ENCODE measurements around the gene HEXA.

Gene HEXA

DNA sequence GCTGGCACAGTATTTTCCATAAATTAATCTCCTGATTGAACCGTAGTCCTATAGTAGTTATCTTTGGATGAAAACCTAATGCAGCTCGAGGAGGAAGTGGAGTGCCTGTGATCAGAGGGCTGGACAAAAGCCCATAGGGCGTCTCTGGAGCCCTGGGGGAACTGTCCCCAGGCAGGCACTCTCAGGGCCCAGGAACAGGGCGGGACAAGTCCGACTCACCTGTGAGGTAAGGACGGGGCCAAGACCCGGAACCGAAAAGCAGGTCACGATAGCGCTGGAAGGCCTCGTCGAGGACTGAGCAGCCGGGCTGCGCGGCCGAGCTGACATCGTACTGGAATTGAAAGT lies 341 bp downstream of the HEXA start:
- ChIA-PET POLR2A (interaction anchor here (0.6 to 1.4 kb wide), 9 partner anchors 8 to 63 kb away, joined by 3 to 6 read pairs (median 4); partner anchors contain the start of gene CELF6), CTCF (interaction anchor here (0.6 to 1.3 kb wide), 3 partner anchors 9 to 14 kb away, joined by 3 to 4 read pairs (median 3); no protein-coding TSS in a partner anchor)
- H3K36me3 ChIP-seq (ENCODE audit: control insufficient read depth in 2 of 2, insufficient read depth in 1 of 2, low read length in 2 of 2) = peaks cover 2 to 12% of the 10 kb centered on the region in 2 experiments
- H3K9me3 ChIP-seq (ENCODE audit: control insufficient read depth, insufficient read depth, low read depth, low read length) = no peaks in the 10 kb centered on the region
- H3K27ac ChIP-seq (ENCODE audit: extremely low read depth, low read depth, low read length) = peak overlapping the region; percentile 26; the same call in 1 of the 2 replicates
- peak; percentile 67; the same call in 1 of the 2 replicates for TF ChIP-seq ZNF169 (tag by site-specific recombination; IDR thresholded peaks at IDR 0.05)
- TF ChIP-seq, protein P1, sequence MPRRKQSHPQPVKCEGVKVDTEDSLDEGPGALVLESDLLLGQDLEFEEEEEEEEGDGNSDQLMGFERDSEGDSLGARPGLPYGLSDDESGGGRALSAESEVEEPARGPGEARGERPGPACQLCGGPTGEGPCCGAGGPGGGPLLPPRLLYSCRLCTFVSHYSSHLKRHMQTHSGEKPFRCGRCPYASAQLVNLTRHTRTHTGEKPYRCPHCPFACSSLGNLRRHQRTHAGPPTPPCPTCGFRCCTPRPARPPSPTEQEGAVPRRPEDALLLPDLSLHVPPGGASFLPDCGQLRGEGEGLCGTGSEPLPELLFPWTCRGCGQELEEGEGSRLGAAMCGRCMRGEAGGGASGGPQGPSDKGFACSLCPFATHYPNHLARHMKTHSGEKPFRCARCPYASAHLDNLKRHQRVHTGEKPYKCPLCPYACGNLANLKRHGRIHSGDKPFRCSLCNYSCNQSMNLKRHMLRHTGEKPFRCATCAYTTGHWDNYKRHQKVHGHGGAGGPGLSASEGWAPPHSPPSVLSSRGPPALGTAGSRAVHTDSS (tag by site-specific recombination; IDR thresholded peaks at IDR 0.05) = no peak
- peak overlapping the region; percentile 64 for H3K4me3 ChIP-seq (ENCODE audit: low read depth, low read length)
- H3K4me1 ChIP-seq (ENCODE audit: control insufficient read depth, insufficient read depth, low read length) = peaks cover 6% of the 10 kb centered on the region; the same call in 1 of the 2 replicates

DNA sequence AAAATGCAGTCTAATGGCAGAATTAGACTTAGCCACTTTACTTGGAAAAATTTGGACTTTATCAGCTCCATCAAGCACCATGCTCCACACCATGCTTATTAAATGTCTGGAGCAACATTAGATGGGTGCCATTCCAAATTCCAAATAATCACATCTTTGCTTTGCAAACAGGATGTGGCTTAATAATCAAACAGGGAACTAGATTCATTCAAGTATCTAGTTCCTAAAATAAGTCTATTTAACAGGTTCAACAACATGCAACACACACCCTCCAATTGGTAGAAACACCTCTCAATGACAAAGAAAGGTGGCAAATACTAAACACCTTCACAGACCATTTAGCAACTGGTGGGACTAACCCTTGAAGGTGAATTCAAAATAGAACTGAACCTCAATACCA lies 3.5 kb downstream of the HEXA start:
- peaks cover 12 to 38% of the 10 kb centered on the region in 2 experiments for H3K36me3 ChIP-seq (ENCODE audit: control insufficient read depth in 2 of 2, insufficient read depth in 1 of 2, low read length in 2 of 2)
- ChIA-PET CTCF (interaction anchor here (0.6 kb wide), 1 partner anchor 17 kb away, joined by 4 read pairs; no protein-coding TSS in a partner anchor), POLR2A (no interaction called here)
- H3K27ac ChIP-seq (ENCODE audit: extremely low read depth, low read depth, low read length) = no peak overlapping the region
- H3K9me3 ChIP-seq (ENCODE audit: control insufficient read depth, insufficient read depth, low read depth, low read length) = no peaks in the 10 kb centered on the region
- H3K4me1 ChIP-seq (ENCODE audit: control insufficient read depth, insufficient read depth, low read length) = peaks cover 6% of the 10 kb centered on the region; the same call in 1 of the 2 replicates
- TF ChIP-seq ZNF114 (tag by site-specific recombination; IDR thresholded peaks at IDR 0.05) (no peak), WT1 (tag by site-specific recombination; IDR thresholded peaks at IDR 0.05) (no peak), ZNF571 (tag by site-specific recombination; IDR thresholded peaks at IDR 0.05) (no peak), ZXDB (tag by site-specific recombination; IDR thresholded peaks at IDR 0.05) (no peak), ZNF707 (tag by site-specific recombination; IDR thresholded peaks at IDR 0.05) (no peak), ZBTB7A (tag by site-specific recombination; IDR thresholded peaks at IDR 0.05; ENCODE audit: low read depth) (no peak), SETDB1 (IDR thresholded peaks at IDR 0.05; ENCODE audit: insufficient read length, low read length) (no peak), ZNF626 (tag by site-specific recombination; IDR thresholded peaks at IDR 0.05) (no peak), ZNF830 (tag by site-specific recombination; IDR thresholded peaks at IDR 0.05; ENCODE audit: low read depth) (no peak), SP7 (tag by site-specific recombination; IDR thresholded peaks at IDR 0.05) (no peak), GLI4 (tag by site-specific recombination; IDR thresholded peaks at IDR 0.05) (no peak), ZNF132 (tag by site-specific recombination; IDR thresholded peaks at IDR 0.05; ENCODE audit: borderline replicate concordance) (no peak)
- TF ChIP-seq, protein P2, sequence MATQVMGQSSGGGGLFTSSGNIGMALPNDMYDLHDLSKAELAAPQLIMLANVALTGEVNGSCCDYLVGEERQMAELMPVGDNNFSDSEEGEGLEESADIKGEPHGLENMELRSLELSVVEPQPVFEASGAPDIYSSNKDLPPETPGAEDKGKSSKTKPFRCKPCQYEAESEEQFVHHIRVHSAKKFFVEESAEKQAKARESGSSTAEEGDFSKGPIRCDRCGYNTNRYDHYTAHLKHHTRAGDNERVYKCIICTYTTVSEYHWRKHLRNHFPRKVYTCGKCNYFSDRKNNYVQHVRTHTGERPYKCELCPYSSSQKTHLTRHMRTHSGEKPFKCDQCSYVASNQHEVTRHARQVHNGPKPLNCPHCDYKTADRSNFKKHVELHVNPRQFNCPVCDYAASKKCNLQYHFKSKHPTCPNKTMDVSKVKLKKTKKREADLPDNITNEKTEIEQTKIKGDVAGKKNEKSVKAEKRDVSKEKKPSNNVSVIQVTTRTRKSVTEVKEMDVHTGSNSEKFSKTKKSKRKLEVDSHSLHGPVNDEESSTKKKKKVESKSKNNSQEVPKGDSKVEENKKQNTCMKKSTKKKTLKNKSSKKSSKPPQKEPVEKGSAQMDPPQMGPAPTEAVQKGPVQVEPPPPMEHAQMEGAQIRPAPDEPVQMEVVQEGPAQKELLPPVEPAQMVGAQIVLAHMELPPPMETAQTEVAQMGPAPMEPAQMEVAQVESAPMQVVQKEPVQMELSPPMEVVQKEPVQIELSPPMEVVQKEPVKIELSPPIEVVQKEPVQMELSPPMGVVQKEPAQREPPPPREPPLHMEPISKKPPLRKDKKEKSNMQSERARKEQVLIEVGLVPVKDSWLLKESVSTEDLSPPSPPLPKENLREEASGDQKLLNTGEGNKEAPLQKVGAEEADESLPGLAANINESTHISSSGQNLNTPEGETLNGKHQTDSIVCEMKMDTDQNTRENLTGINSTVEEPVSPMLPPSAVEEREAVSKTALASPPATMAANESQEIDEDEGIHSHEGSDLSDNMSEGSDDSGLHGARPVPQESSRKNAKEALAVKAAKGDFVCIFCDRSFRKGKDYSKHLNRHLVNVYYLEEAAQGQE (tag by site-specific recombination; IDR thresholded peaks at IDR 0.05) = no peak
- H3K4me3 ChIP-seq (ENCODE audit: low read depth, low read length) = no peak overlapping the region

DNA sequence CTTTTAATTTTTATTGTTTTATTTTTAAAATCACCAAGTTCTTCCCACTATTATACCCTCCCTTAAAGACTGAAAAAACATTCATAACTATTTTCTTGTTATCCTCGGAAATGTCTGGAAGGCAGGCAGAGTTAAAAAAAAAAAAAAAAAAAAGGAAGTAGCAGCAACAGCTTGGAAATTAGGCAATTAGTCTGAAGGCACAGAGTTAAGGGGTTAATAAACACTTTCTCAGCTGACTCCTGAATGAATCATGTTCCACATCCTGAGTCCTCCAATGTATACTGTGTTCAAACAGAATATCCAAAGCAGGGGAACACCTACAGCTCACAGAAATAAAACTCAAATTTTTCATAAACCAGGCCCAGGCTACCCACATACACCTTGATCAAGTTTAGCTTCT lies 5.8 kb downstream of the HEXA start:
- CTCF ChIA-PET = no interaction called here
- H3K4me1 ChIP-seq (ENCODE audit: control insufficient read depth, insufficient read depth, low read length) = peaks cover 6% of the 10 kb centered on the region; the same call in 1 of the 2 replicates
- no peak overlapping the region for H3K27ac ChIP-seq (ENCODE audit: extremely low read depth, low read depth, low read length)
- no peaks in the 10 kb centered on the region for H3K9me3 ChIP-seq (ENCODE audit: control insufficient read depth, insufficient read depth, low read depth, low read length)
- peaks cover 12 to 40% of the 10 kb centered on the region in 2 experiments for H3K36me3 ChIP-seq (ENCODE audit: control insufficient read depth in 2 of 2, insufficient read depth in 1 of 2, low read length in 2 of 2)
- H3K4me3 ChIP-seq (ENCODE audit: low read depth, low read length) = no peak overlapping the region
- POLR2A ChIA-PET = no interaction called here
- TF ChIP-seq ZBTB48 (tag by site-specific recombination; IDR thresholded peaks at IDR 0.05) = no peak
- TF ChIP-seq GLIS1 (tag by site-specific recombination; IDR thresholded peaks at IDR 0.05) = no peak
- no peak for TF ChIP-seq HOXC10 (CRISPR knock-in tag; IDR thresholded peaks at IDR 0.05)
- TF ChIP-seq KLF16 (tag by site-specific recombination; IDR thresholded peaks at IDR 0.05) = no peak
- TF ChIP-seq SP2 (tag by site-specific recombination; IDR thresholded peaks at IDR 0.05) = no peak
- TF ChIP-seq, protein P3, sequence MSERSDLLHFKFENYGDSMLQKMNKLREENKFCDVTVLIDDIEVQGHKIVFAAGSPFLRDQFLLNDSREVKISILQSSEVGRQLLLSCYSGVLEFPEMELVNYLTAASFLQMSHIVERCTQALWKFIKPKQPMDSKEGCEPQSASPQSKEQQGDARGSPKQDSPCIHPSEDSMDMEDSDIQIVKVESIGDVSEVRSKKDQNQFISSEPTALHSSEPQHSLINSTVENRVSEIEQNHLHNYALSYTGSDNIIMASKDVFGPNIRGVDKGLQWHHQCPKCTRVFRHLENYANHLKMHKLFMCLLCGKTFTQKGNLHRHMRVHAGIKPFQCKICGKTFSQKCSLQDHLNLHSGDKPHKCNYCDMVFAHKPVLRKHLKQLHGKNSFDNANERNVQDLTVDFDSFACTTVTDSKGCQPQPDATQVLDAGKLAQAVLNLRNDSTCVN (tag by site-specific recombination; optimal IDR thresholded peaks at IDR 0.05) = no peak
- TF ChIP-seq, protein P4, sequence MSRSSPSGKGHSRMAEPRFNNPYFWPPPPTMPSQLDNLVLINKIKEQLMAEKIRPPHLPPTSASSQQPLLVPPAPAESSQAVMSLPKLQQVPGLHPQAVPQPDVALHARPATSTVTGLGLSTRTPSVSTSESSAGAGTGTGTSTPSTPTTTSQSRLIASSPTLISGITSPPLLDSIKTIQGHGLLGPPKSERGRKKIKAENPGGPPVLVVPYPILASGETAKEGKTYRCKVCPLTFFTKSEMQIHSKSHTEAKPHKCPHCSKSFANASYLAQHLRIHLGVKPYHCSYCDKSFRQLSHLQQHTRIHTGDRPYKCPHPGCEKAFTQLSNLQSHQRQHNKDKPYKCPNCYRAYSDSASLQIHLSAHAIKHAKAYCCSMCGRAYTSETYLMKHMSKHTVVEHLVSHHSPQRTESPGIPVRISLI (tag by site-specific recombination; IDR thresholded peaks at IDR 0.05) = no peak
- TF ChIP-seq ZNF658 (tag by site-specific recombination; IDR thresholded peaks at IDR 0.05) = no peak
- no peak for TF ChIP-seq ZNF843 (tag by site-specific recombination; IDR thresholded peaks at IDR 0.05)

All from HEK293 (cell line).